ENCODE measurements around the gene JMJD7.

JMJD7 gene

GRCh38 chr15:41841131-41841530 is 13.2 kb downstream of the JMJD7 start:
- H3K4me3 ChIP-seq (ENCODE audit: low read length), result no peak overlapping the region
- no peak for DNase-seq (ENCODE audit: low read depth)
- no peak for TF ChIP-seq CTCF (IDR thresholded peaks at IDR 0.05; ENCODE audit: insufficient read depth, low read depth, low read length, missing control alignments)

DNA sequence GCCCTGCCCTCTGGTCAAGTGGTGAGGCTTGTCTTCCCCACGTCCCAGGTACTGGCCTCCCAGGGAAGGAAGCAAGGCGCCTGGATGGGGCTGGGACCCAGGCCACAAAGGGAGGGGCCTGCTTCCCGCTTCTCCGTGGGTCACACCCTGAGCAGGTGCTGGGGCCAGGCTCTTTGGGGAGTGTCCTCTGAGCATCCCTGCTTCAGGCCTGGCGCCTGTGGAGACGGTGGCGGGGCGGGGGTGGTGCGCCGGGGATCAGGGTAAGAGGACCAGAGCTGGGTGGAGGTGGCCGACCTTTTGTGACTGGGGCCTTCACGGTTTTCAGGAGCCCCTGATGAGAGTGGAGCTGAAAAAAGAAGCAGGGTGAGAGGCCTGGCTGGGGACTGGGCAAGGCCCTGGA is 14.3 kb downstream of the JMJD7 start:
- no peak for TF ChIP-seq CTCF (IDR thresholded peaks at IDR 0.05; ENCODE audit: insufficient read depth, low read depth, low read length, missing control alignments)
- DNase-seq (ENCODE audit: low read depth), result no peak
- no peak overlapping the region for H3K4me3 ChIP-seq (ENCODE audit: low read length)

GRCh38 chr15:41843571-41843970 is 15.7 kb downstream of the JMJD7 start:
- no peak for TF ChIP-seq CTCF (IDR thresholded peaks at IDR 0.05; ENCODE audit: insufficient read depth, low read depth, low read length, missing control alignments)
- H3K4me3 ChIP-seq (ENCODE audit: low read length), result no peak overlapping the region
- DNase-seq (ENCODE audit: low read depth), result no peak

GRCh38 chr15:41844814-41845213 is 16.9 kb downstream of the JMJD7 start:
- no peak overlapping the region for H3K4me3 ChIP-seq (ENCODE audit: low read length)
- no peak for DNase-seq (ENCODE audit: low read depth)

GRCh38 chr15:41847206-41847605 is 19.3 kb downstream of the JMJD7 start:
- no peak for TF ChIP-seq CTCF (IDR thresholded peaks at IDR 0.05; ENCODE audit: insufficient read depth, low read depth, low read length, missing control alignments)
- DNase-seq (ENCODE audit: low read depth), result no peak
- H3K4me3 ChIP-seq (ENCODE audit: low read length), result no peak overlapping the region

More at GRCh38 chr15:41844814-41845213, 16.9 kb downstream of the JMJD7 start:
- TF ChIP-seq CTCF (IDR thresholded peaks at IDR 0.05; ENCODE audit: insufficient read depth, low read depth, low read length, missing control alignments), result no peak

- no peak for DNase-seq (ENCODE audit: low read depth)
- TF ChIP-seq CTCF (IDR thresholded peaks at IDR 0.05; ENCODE audit: insufficient read depth, low read depth, low read length, missing control alignments), result no peak
- H3K4me3 ChIP-seq (ENCODE audit: low read length), result no peak overlapping the region
These were observed 20.1 kb downstream of the JMJD7 start for GRCh38 chr15:41847981-41848380.

- no peak for TF ChIP-seq CTCF (IDR thresholded peaks at IDR 0.05; ENCODE audit: insufficient read depth, low read depth, low read length, missing control alignments)
- no peak for DNase-seq (ENCODE audit: low read depth)
- H3K4me3 ChIP-seq (ENCODE audit: low read length), result no peak overlapping the region
These were observed 20.7 kb downstream of the JMJD7 start for GRCh38 chr15:41848631-41849030.

Data from epithelial cell of esophagus (primary cell).